Spinal cord (tissue), 10 donors: Measurements from ENCODE around the gene ZC3H7B. TPM values are rescaled to one million over a fixed set of nuclear protein-coding genes. Genes with fewer than 3 reads are reported as not detected.
"Not testable (repeated sequence)": the region's sequence is repeated elsewhere in the genome, so short reads cannot be mapped to it uniquely, and the experiment has no call there.

Experiments used
- DNase-seq, 6 donors: peaks; one replicate each; pipeline versions ENCODE4 v3.0.0 to v3.0.0-alpha.2; 2013 to 2015; ENCODE audit warnings: low spot score in 6 of 6, low read depth in 4 of 6
- H3K27ac ChIP-seq: one replicate; pipeline ENCODE4 v1.5.1; 2013; ENCODE audit warnings: low read depth, low read length, control low read depth
- H3K27me3 ChIP-seq: one replicate; pipeline ENCODE4 v1.6.1; 2013; ENCODE audit warnings: low read length; ENCODE audit not compliant: control insufficient read depth, insufficient read depth
- H3K36me3 ChIP-seq: one replicate; pipeline ENCODE4 v1.6.1; 2013; ENCODE audit warnings: low read length; ENCODE audit not compliant: control insufficient read depth, insufficient read depth
- H3K4me1 ChIP-seq: one replicate; pipeline ENCODE4 v1.6.1; 2013; ENCODE audit warnings: low read length; ENCODE audit not compliant: control insufficient read depth, insufficient read depth
- H3K4me3 ChIP-seq: one replicate; pipeline ENCODE4 v1.5.1; 2013; ENCODE audit warnings: low read depth, low read length, control low read depth
- H3K9me3 ChIP-seq: one replicate; pipeline ENCODE4 v1.6.1; 2013; ENCODE audit warnings: low read length; ENCODE audit not compliant: control insufficient read depth, insufficient read depth
- WGBS: methylation state at CpG from one replicate; pipeline ENCODE4 v1.1.5; 2013; ENCODE audit warnings: missing lambda C conversion rate; ENCODE audit not compliant: insufficient coverage; 5-methylcytosine and 5-hydroxymethylcytosine counted together
- long read RNA-seq, 4 donors: transcript quantifications; one replicate each; lab custom pipeline, GENCODE V29; 2026
- polyA plus RNA-seq, 2 donors: library from polyadenylated mRNA; unstranded; fragments of 120-200 nt; gene quantifications; one replicate each; pipeline ENCODE4 v1.2.1, GENCODE V29; 2013; ENCODE audit not compliant: insufficient read length in 2 of 2
- total RNA-seq, 2 donors: library from RNA; depleted of rRNA in 1 of 2; stranded (reverse); fragments of 120-200 nt in 1 of 2; fragments of >200 nt in 1 of 2; gene quantifications; one replicate each; pipeline versions ENCODE4 v1.2.3 to v1.2.4, GENCODE V29; 2013 to 2014
- donor health status: healthy.

ZC3H7B gene, protein sequence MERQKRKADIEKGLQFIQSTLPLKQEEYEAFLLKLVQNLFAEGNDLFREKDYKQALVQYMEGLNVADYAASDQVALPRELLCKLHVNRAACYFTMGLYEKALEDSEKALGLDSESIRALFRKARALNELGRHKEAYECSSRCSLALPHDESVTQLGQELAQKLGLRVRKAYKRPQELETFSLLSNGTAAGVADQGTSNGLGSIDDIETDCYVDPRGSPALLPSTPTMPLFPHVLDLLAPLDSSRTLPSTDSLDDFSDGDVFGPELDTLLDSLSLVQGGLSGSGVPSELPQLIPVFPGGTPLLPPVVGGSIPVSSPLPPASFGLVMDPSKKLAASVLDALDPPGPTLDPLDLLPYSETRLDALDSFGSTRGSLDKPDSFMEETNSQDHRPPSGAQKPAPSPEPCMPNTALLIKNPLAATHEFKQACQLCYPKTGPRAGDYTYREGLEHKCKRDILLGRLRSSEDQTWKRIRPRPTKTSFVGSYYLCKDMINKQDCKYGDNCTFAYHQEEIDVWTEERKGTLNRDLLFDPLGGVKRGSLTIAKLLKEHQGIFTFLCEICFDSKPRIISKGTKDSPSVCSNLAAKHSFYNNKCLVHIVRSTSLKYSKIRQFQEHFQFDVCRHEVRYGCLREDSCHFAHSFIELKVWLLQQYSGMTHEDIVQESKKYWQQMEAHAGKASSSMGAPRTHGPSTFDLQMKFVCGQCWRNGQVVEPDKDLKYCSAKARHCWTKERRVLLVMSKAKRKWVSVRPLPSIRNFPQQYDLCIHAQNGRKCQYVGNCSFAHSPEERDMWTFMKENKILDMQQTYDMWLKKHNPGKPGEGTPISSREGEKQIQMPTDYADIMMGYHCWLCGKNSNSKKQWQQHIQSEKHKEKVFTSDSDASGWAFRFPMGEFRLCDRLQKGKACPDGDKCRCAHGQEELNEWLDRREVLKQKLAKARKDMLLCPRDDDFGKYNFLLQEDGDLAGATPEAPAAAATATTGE
- total RNA-seq (10 to 100 TPM; 41.6 to 60.3 TPM), polyA plus RNA-seq (100 to 1,000 TPM; 104 to 108 TPM)
- long read RNA-seq, donor 1, full-length matches to known transcripts: 4 of 42 reads
- long read RNA-seq, donor 1, partial matches to known transcripts: 38 of 42 reads
- long read RNA-seq, donor 1, other reads (novel, unspliced or antisense): 0 of 42 reads
- long read RNA-seq, donor 2, full-length matches to known transcripts: 1 of 15 reads
- long read RNA-seq, donor 2, partial matches to known transcripts: 14 of 15 reads
- long read RNA-seq, donor 2, other reads (novel, unspliced or antisense): 0 of 15 reads
- long read RNA-seq, donor 3, partial matches to known transcripts: 9 of 9 reads
- long read RNA-seq, donor 3, other reads (novel, unspliced or antisense): 0 of 9 reads
- long read RNA-seq, donor 4, partial matches to known transcripts: 8 of 8 reads
- long read RNA-seq, donor 4, other reads (novel, unspliced or antisense): 0 of 8 reads

DNA sequence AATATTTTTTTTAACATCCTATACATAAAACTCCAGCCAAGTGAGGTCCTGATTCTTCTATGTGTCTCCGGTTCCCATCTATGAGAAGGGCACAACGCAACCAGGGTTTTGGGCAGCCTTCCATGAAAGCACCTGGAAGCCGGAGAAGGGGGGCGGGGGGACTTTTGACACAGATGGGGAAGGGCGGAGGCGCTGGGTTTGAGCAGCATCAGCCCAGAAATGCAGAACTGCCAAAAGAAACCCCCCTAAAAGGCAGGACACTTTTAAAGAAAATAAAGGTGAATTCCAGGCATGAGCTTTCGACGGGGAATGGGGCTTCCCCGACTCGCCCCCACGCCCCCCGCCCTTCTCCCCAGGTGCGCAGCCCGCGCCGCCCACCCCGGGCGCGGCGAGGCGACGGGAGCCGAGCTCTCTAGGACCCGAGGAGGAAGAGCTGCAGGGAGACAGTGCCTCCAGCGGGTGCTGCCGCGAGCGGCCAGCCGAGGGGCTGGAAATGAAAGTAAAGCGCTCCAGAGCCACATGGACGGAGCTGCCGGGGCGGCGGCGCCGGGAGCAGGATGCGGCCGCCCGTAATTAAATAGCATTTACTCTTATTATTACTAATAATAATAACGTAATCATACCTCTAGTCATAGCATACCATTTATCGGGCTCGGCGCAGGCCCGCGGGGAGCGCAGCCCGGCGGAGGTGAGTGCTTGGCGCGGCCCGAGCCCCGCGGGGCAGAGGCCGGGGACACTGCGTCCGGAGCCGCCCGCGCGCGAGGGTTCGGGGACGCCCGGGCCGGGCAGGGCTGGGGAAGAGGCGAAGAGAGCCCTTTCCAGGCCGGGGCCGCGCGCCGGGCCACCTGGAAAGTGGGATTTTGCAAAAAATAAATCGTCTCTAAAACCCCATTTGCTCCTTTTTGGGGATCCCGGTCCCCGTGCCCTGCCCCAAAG, at the start of gene ZC3H7B:
TSS of gene ZC3H7B (plus strand) at position 441 of the 936 bp plus-strand sequence. CDS start 19,136 bp downstream, outside the sequence.
- H3K36me3 ChIP-seq: peaks cover 6% of the 10 kb centered on the region
- H3K9me3 ChIP-seq: no peaks in the 10 kb centered on the region
- WGBS: 0% methylated on average over 42 of the region's 74 CpGs
- DNase-seq: peak in 4 of 6 donors; percentile 56 to 94 (median 80)
- H3K27ac ChIP-seq: peak within 1 kb of the TSS; percentile 88
- peak within 1 kb of the TSS; percentile 86 for H3K4me3 ChIP-seq
- peaks cover 21% of the 10 kb centered on the region for H3K4me1 ChIP-seq
- H3K27me3 ChIP-seq: no peaks in the 10 kb centered on the region

DNA sequence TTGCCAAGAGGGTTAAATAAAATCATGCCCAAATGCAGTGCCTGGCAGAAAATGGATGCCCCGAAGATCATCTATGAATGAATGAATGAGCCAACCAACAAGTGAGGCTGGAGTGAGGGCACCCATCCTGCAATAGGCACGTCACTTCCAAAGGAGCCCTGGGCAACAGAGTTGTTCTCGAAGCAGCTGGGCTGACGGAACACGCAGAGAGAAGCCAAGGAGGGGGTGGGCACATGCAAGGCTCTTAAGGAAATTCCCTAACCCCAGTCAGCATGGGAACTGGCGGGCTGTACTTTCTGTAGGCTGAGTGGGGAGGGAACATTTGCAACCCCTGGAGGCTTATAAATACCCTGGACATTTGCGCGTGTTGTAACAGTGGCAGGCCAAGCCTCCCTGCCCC, 49.0 kb upstream of the ZC3H7B start:
- H3K36me3 ChIP-seq: peaks cover 95% of the 10 kb centered on the region
- H3K4me1 ChIP-seq: peaks cover 6% of the 10 kb centered on the region
- WGBS: 97% methylated on average over 7 of the region's 8 CpGs
- H3K27me3 ChIP-seq: no peaks in the 10 kb centered on the region
- no peak overlapping the region for H3K27ac ChIP-seq
- no peak for DNase-seq
- H3K4me3 ChIP-seq: no peak overlapping the region
- no peaks in the 10 kb centered on the region for H3K9me3 ChIP-seq

DNA sequence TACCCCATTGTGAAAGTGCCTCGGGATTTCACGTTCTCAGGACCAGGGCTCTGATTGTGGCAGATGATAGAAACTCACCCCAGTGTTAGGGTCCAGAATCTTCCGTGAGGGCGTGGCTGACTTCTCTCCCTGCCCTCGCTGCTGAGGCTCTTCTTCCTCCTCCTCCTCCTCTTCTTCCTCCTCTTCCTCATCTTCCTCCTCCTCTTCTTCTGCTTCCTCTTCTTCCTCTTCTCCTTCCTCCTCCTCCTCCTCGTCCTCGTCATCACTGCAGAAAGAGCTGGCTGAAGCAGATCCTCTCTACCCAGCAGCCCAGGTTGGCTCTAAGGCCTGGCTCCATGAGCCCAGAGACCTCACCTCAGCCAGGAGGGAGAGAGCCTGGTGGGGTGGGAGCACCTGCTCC, 47.1 kb upstream of the ZC3H7B start:
- Histone ChIP-seq H3K27me3 (no peaks in the 10 kb centered on the region), H3K36me3 (peaks cover 95% of the 10 kb centered on the region), H3K4me1 (no peaks in the 10 kb centered on the region), H3K9me3 (no peaks in the 10 kb centered on the region), H3K4me3 (no peak overlapping the region), H3K27ac (no peak overlapping the region)
- WGBS: 97% methylated on average over 7 of the region's 7 CpGs
- no peak for DNase-seq

GRCh38 chr22:41256254-41257253, 44.8 kb upstream of the ZC3H7B start:
- Histone ChIP-seq H3K27ac (no peak overlapping the region), H3K27me3 (no peaks in the 10 kb centered on the region), H3K36me3 (peaks cover 92% of the 10 kb centered on the region), H3K4me3 (no peak overlapping the region), H3K4me1 (no peaks in the 10 kb centered on the region), H3K9me3 (no peaks in the 10 kb centered on the region)
- no peak for DNase-seq
- WGBS: 78% methylated on average over 10 of the region's 20 CpGs

GRCh38 chr22:41257696-41258095, 43.6 kb upstream of the ZC3H7B start:
- Histone ChIP-seq H3K36me3 (peaks cover 95% of the 10 kb centered on the region), H3K4me1 (no peaks in the 10 kb centered on the region), H3K27me3 (no peaks in the 10 kb centered on the region), H3K9me3 (no peaks in the 10 kb centered on the region), H3K27ac (no peak overlapping the region), H3K4me3 (no peak overlapping the region)
- no peak for DNase-seq
- WGBS: 93% methylated on average over 11 of the region's 11 CpGs

DNA sequence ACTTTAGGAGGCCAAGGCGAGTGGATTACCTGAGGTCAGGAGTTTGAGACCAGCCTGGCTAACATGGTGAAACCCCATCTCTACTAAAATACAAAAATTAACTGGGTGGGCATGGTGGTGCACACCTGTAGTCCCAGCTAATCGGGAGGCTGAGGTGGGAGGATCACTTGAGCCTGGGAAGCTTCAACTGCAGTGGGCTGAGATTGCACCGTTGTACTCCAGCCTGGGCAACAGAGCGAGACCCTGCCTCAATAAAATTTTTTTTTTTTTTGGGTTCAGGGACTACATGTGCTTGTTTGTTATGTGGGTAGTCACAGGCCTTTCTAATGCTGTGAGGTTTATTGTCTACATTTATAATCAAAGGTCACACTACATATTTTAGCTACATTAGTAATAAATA, 41.6 kb upstream of the ZC3H7B start:
- H3K27ac ChIP-seq, DNase-seq, H3K9me3 ChIP-seq, H3K4me1 ChIP-seq, H3K27me3 ChIP-seq, H3K4me3 ChIP-seq: not testable (repeated sequence)
- peaks cover 95% of the 10 kb centered on the region for H3K36me3 ChIP-seq
- WGBS: 100% methylated on average over 1 of the region's 4 CpGs

DNA sequence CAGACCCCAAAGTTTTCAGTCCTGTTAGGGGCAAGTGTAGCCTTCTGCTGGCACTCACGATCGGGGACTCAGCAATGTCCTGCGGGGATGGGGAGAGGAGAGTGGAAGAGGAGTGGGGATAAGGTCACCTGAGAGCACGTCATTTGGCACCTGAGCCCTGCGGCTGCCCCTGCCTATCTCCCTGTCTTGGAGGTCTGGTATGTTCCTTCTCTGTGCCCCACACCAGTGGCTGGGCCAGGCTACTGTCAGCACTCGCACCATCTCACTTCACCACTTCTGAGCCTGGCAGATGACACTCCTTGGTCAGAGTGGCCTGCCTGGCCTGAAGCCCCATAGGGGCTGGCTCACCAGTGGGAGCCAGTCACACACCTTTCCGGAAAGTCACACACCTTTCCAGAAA, 40.5 kb upstream of the ZC3H7B start:
- H3K9me3 ChIP-seq: no peaks in the 10 kb centered on the region
- no peaks in the 10 kb centered on the region for H3K27me3 ChIP-seq
- WGBS: over 99% methylated on average over 7 of the region's 7 CpGs
- DNase-seq: no peak
- H3K27ac ChIP-seq: no peak overlapping the region
- H3K36me3 ChIP-seq: peaks cover 95% of the 10 kb centered on the region
- no peaks in the 10 kb centered on the region for H3K4me1 ChIP-seq
- H3K4me3 ChIP-seq: no peak overlapping the region
